ENCODE data around the gene HGFAC. TPM values are rescaled to one million over a fixed set of nuclear protein-coding genes. Genes with fewer than 3 reads are reported as not detected.

HGFAC gene
- total RNA-seq, 1 donor from 2014 or later: not detected

DNA sequence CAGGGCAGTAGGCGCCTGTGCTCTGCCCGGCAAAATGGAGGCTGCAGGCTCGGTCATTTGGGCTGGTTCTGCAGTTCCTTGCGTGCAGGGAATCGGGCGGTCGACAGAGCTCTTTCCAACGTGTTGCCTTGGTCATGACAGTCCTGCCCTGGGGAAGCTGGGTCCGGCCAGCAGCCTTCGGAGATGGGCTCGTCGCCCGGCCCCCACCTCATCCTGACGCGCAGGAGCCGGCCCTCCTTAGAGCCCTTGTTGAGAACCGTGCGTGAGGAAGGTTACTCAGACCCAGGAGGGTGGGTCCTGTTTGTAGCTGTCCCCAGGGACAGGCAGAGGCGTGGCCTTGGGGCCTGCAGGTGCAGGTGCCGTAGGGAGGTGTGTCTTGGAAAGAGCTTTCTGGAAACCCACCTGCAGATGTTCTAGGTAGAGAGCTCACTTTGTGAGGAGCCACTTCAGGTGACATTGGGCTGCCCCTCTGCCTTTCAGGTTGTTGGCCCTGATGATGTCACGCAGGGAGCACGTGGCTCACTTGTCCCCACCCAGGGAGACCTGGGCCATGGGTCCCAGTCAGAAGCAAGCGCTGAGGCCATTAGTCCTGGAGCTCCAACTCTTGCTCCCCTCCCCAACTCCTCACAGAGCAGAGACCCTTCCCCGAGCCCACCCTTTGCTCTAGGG lies 15.2 kb upstream of the HGFAC start:
- H3K4me3 ChIP-seq (ENCODE audit: low read depth, low read length): no peak overlapping the region
- TF ChIP-seq, protein P1, sequence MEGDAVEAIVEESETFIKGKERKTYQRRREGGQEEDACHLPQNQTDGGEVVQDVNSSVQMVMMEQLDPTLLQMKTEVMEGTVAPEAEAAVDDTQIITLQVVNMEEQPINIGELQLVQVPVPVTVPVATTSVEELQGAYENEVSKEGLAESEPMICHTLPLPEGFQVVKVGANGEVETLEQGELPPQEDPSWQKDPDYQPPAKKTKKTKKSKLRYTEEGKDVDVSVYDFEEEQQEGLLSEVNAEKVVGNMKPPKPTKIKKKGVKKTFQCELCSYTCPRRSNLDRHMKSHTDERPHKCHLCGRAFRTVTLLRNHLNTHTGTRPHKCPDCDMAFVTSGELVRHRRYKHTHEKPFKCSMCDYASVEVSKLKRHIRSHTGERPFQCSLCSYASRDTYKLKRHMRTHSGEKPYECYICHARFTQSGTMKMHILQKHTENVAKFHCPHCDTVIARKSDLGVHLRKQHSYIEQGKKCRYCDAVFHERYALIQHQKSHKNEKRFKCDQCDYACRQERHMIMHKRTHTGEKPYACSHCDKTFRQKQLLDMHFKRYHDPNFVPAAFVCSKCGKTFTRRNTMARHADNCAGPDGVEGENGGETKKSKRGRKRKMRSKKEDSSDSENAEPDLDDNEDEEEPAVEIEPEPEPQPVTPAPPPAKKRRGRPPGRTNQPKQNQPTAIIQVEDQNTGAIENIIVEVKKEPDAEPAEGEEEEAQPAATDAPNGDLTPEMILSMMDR (conservative IDR thresholded peaks at IDR 0.05; ENCODE audit: low read depth, low read length): no peak
- no peak for DNase-seq (ENCODE audit: low read depth)

DNA sequence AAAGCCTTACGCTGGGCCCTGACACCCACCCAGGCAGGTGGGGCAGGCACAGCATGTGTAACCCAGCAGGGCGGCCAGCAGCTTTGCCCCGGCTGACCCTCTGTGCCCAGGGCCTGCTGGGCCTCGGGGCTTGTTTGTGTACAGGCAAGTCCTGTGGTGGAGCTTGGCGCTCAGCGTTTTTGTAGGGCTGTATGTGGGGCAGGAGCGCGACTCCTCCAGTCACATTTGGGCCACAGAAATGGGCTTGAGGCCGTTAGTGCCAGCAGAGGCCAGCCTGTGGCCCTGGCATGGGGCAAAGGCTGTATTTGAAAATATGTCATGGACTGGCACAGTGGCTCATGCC lies 14.7 kb upstream of the HGFAC start:
- TF ChIP-seq, protein P1 (conservative IDR thresholded peaks at IDR 0.05; ENCODE audit: low read depth, low read length): no peak
- DNase-seq (ENCODE audit: low read depth): no peak
- H3K4me3 ChIP-seq (ENCODE audit: low read depth, low read length): no peak overlapping the region

DNA sequence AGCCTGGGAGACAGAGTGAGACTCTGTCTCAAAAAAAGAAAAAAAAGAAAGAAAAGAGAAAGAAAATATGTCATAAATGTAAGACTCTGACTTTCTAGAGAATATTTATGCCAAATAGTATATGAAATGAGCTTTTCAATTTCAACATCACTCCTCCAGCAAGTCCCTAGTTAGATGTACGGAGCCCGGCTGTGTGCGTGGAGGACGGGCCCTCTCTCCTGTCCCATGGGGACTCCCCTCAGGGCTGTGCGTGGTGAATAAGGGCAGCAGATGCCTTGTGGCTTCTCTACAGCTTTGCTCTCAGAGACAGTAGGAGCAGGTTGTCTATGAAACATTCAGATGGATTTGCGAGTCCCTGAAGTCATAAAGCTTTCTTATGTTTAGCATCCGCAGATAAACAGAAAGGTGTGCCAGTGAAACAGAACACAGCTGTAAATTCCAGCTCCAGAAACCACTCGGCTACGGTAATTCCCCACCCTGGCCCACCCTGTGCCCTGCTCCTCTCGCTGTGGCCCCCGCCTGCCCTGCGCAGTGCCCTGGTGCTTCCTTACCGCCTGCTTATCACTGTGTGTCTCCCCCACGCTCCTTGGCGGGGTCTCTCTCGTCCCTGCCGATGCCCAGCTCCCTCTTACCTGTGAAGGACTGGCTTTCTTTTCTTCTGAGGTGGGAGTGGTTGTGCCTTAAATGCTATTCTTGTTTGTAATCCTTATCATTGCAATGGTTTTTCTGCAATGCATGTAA lies 13.9 kb upstream of the HGFAC start:
- DNase-seq (ENCODE audit: low read depth): no peak
- H3K4me3 ChIP-seq (ENCODE audit: low read depth, low read length): no peak overlapping the region

DNA sequence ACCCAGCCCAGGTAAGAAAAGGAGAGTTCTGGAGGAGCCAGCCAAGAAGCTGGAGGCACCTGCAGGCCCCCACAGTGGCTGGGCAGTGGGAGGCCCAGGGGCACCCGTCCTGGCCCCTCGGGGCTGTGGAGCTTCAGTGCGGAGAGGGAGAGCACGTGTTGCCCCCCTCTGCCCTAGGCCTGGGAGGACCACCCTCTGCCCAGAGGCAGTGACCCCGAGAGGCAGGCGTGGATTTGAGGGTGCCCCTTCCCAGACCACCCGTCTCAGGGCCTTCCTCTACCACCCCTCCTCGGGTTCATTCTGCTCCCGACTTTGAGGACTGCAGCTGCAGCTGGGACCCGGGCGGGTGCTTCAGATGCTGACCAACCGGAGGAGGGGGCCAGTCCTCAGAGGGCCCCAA lies 12.1 kb upstream of the HGFAC start:
- TF ChIP-seq, protein P1 (conservative IDR thresholded peaks at IDR 0.05; ENCODE audit: low read depth, low read length): no peak
- no peak for DNase-seq (ENCODE audit: low read depth)
- no peak overlapping the region for H3K4me3 ChIP-seq (ENCODE audit: low read depth, low read length)

More for the DNA sequence above, 13.9 kb upstream of the HGFAC start:
- TF ChIP-seq, protein P1 (conservative IDR thresholded peaks at IDR 0.05; ENCODE audit: low read depth, low read length): no peak

DNA sequence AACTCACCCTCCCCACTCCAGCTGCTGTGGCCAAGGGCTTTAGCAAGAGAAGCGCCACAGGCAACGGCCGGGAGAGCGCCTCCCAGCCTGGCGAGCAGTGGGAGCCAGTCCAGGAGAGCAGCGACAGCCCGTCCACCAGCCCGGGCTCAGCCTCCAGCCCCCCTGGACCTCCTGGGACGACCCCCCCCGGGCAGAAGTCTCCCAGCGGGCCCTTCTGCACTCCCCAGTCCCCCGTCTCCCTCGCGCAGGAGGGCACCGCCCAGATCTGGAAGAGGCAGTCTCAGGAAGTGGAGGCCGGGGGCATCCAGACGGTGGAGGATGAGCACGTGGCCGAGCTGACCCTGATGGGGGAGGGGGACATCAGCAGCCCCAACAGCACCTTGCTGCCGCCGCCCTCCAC lies 11.2 kb upstream of the HGFAC start:
- TF ChIP-seq, protein P1 (conservative IDR thresholded peaks at IDR 0.05; ENCODE audit: low read depth, low read length): no peak
- H3K4me3 ChIP-seq (ENCODE audit: low read depth, low read length): no peak overlapping the region
- no peak for DNase-seq (ENCODE audit: low read depth)

DNA sequence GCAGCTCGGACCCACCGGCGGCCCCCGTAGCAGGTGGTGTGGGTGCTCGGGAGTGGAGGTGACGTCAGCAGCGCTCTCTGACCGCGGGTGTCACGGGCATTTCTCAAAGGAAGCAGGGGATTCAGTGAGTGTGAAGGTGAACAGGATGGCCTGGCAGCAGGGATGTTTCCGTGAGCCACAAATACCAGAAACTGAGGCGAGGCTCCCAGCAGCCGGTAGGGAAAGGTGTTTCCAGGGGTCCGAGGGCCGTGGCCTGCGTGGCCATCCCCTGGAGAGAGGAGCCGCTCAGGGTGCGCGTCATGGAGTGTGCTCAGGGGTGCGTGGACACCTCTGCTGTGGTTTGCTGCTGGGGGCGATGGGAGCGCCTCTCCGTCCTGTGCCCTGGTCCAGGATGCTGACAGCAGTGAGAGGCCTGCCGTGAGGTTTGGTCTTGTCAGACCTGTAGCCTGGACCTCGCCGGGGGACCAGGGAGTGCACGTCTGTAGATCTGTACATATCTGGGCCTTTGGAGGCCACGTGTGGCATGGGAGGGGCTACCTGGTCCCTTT lies 10.2 kb upstream of the HGFAC start:
- TF ChIP-seq, protein P1 (conservative IDR thresholded peaks at IDR 0.05; ENCODE audit: low read depth, low read length): no peak
- no peak overlapping the region for H3K4me3 ChIP-seq (ENCODE audit: low read depth, low read length)
- DNase-seq (ENCODE audit: low read depth): no peak

Data from epithelial cell of proximal tubule (primary cell).